Endodermal cell (in vitro differentiated cells): Measurements from ENCODE around the gene ILDR1. TPM values are rescaled to one million over a fixed set of nuclear protein-coding genes. Genes with fewer than 3 reads are reported as not detected.

Source experiments
- DNase-seq: peaks from one replicate; pipeline ENCODE4 v3.0.0-alpha.2; 2017
- H3K27ac ChIP-seq: 2 replicates; pipeline ENCODE4 v1.5.1; 2013; ENCODE audit warnings: mild to moderate bottlenecking, low read depth, low read length, moderate library complexity
- H3K27me3 ChIP-seq: 2 replicates; pipeline ENCODE4 v1.6.1; 2013; ENCODE audit warnings: mild to moderate bottlenecking, low read length, moderate library complexity; ENCODE audit not compliant: insufficient read depth, control insufficient read depth, poor library complexity, severe bottlenecking
- H3K36me3 ChIP-seq: 2 replicates; pipeline ENCODE4 v1.7.0; 2013; ENCODE audit warnings: mild to moderate bottlenecking, low read length, moderate library complexity; ENCODE audit not compliant: control insufficient read depth, insufficient read depth
- H3K4me1 ChIP-seq: one replicate; pipeline ENCODE4 v1.7.0; 2013; ENCODE audit warnings: low read length; ENCODE audit not compliant: control insufficient read depth, insufficient read depth
- H3K4me3 ChIP-seq: 2 replicates; pipeline ENCODE4 v1.5.1; 2013; ENCODE audit warnings: mild to moderate bottlenecking, low read length, moderate library complexity
- H3K9ac ChIP-seq: 2 replicates; pipeline ENCODE4 v1.6.1; 2013; ENCODE audit warnings: mild to moderate bottlenecking, low read length, moderate library complexity; ENCODE audit not compliant: poor library complexity, severe bottlenecking; ENCODE audit errors: extremely low read depth
- H3K9me3 ChIP-seq: 2 replicates; pipeline ENCODE4 v1.6.1; 2013; ENCODE audit warnings: mild to moderate bottlenecking, low read length, moderate library complexity; ENCODE audit not compliant: control insufficient read depth
- H3K27ac Mint-ChIP-seq: 2 replicates; pipeline ENCODE4 v1.8.0; 2020; ENCODE audit warnings: mixed read lengths
- H3K27me3 Mint-ChIP-seq: 2 replicates; pipeline ENCODE4 v1.8.0; 2021; ENCODE audit warnings: mild to moderate bottlenecking, mixed read lengths; ENCODE audit not compliant: insufficient read depth
- H3K36me3 Mint-ChIP-seq: 2 replicates; pipeline ENCODE4 v1.8.0; 2020; ENCODE audit warnings: low read depth, mixed read lengths
- H3K4me1 Mint-ChIP-seq: 2 replicates; pipeline ENCODE4 v1.8.0; 2020; ENCODE audit warnings: mixed read lengths
- H3K4me3 Mint-ChIP-seq: 2 replicates; pipeline ENCODE4 v1.8.0; 2020; ENCODE audit warnings: mild to moderate bottlenecking, moderate library complexity, mixed read lengths
- H3K9me3 Mint-ChIP-seq: 2 replicates; pipeline ENCODE4 v1.8.0; 2020; ENCODE audit warnings: mild to moderate bottlenecking, mixed read lengths
- WGBS, 2 experiments: methylation state at CpG; one replicate each; pipeline versions ENCODE4 v1.1.5 to v1.1.7; 2013; ENCODE audit warnings: missing lambda C conversion rate in 2 of 2, mixed read lengths in 1 of 2; ENCODE audit not compliant: insufficient coverage in 1 of 2, insufficient read length in 1 of 2; 5-methylcytosine and 5-hydroxymethylcytosine counted together
- total RNA-seq, 2 donors: library from RNA; stranded (reverse); fragmentation: NEBNext Ultra II Directional in 1 of 2; extraction: Animal tissue kit (Norgen Biotek cat#: 25700) in 1 of 2; gene quantifications; 2 replicates in 1 of 2; 3 replicates in 1 of 2; pipeline ENCODE4 v1.2.1, GENCODE V29; 2021
- TF ChIP-seq, protein P1 (sequence below): fragments of 200-600 bp; sonication (generic); conservative IDR thresholded peaks from 2 replicates; pipeline ENCODE4 v1.5.0; 2021; ENCODE audit warnings: antibody characterized with exemption, mild to moderate bottlenecking

ILDR1 gene
- total RNA-seq, 2 donors from 2014 or later = 2.0 to 3.6 TPM

DNA sequence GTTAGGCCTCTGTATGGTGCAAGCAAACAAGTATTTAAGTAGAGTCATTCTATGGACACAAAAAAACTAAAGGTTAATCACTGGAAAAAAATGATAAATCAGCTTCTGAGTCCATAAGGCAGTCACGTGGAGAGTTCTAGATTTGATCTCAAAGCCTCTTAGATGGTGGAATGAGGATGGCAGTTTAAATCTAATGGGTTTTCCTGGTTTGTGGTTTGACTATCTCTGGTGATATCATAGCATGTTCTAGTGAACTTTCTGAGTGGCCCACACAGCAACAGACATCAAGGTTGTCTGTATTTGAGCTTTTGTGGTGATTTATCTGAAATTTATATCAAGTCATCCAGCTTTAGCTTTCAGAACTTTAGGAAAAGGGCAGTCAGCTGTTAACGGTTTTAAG, 52.4 kb downstream of the ILDR1 start:
- Mint-ChIP-seq H3K4me3 (no peak overlapping the region), H3K36me3 (peaks cover 1% of the 10 kb centered on the region), H3K4me1 (peaks cover 3% of the 10 kb centered on the region), H3K9me3 (peaks cover 15% of the 10 kb centered on the region), H3K27ac (no peak overlapping the region), H3K27me3 (no peaks in the 10 kb centered on the region)
- WGBS, 2 experiments = 75 to 88% methylated on average over 1 to 2 of the region's 2 CpGs
- no peaks in the 10 kb centered on the region for H3K36me3 ChIP-seq
- peak overlapping the region; percentile 50 for H3K4me3 ChIP-seq
- no peaks in the 10 kb centered on the region for H3K27me3 ChIP-seq
- no peaks in the 10 kb centered on the region for H3K4me1 ChIP-seq
- peaks cover 20% of the 10 kb centered on the region for H3K9me3 ChIP-seq
- DNase-seq = no peak
- H3K27ac ChIP-seq = no peak overlapping the region
- TF ChIP-seq, protein P1, sequence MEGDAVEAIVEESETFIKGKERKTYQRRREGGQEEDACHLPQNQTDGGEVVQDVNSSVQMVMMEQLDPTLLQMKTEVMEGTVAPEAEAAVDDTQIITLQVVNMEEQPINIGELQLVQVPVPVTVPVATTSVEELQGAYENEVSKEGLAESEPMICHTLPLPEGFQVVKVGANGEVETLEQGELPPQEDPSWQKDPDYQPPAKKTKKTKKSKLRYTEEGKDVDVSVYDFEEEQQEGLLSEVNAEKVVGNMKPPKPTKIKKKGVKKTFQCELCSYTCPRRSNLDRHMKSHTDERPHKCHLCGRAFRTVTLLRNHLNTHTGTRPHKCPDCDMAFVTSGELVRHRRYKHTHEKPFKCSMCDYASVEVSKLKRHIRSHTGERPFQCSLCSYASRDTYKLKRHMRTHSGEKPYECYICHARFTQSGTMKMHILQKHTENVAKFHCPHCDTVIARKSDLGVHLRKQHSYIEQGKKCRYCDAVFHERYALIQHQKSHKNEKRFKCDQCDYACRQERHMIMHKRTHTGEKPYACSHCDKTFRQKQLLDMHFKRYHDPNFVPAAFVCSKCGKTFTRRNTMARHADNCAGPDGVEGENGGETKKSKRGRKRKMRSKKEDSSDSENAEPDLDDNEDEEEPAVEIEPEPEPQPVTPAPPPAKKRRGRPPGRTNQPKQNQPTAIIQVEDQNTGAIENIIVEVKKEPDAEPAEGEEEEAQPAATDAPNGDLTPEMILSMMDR = no peak
- H3K9ac ChIP-seq = no peak overlapping the region

DNA sequence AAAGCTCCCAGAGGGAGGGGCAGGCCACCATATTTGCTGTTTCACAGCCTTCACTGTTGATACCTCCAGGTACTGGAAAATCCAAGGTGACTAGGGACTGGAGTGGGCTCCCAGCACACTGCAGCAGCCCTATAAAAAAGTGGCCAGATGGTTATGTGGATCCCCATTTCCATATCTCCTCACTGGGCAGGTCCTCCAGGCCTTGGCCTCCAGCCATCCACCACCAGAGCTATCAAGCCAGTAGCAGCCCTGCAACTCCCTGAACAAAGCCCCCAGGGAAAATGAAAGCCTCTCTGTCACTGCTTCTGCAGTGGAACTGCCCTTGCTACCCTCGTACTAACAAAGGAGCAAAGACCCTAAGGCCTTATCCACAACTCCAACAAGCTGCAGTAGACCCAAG, 58.4 kb downstream of the ILDR1 start:
- no peaks in the 10 kb centered on the region for H3K27me3 ChIP-seq
- 85% methylated on average over 1 of the region's 1 CpG; no CpG with 5 or more reads in 1 of the 2 experiments for WGBS, 2 experiments
- Mint-ChIP-seq H3K36me3 (no peaks in the 10 kb centered on the region), H3K4me1 (no peaks in the 10 kb centered on the region), H3K27me3 (no peaks in the 10 kb centered on the region), H3K9me3 (no peaks in the 10 kb centered on the region), H3K4me3 (no peak overlapping the region), H3K27ac (no peak overlapping the region)
- TF ChIP-seq, protein P1 = no peak
- H3K4me3 ChIP-seq = no peak overlapping the region
- H3K36me3 ChIP-seq = no peaks in the 10 kb centered on the region
- no peaks in the 10 kb centered on the region for H3K4me1 ChIP-seq
- no peak overlapping the region for H3K9ac ChIP-seq
- no peak for DNase-seq
- H3K9me3 ChIP-seq = peaks cover 3% of the 10 kb centered on the region
- no peak overlapping the region for H3K27ac ChIP-seq

DNA sequence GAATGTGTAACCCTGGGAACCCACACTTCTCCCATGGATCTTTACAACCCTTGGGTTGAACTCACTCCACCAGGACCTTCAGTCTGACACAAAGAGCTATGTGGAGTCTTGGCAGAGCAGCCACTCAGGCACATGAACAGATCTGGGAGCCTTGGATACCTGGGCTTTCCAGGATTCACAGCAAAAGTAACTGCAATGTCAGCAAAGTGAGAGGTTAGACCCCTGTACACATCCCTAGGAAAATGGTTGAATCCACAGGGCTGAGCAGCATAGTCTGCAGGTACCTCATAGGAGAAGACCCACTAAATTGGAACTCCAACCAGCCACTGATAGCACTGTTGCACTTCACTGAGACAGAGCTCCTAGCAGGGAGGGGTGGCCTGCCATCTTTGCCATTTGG, 59.6 kb downstream of the ILDR1 start:
- Mint-ChIP-seq H3K9me3 (no peaks in the 10 kb centered on the region), H3K27ac (no peak overlapping the region), H3K36me3 (no peaks in the 10 kb centered on the region), H3K4me1 (no peaks in the 10 kb centered on the region), H3K4me3 (no peak overlapping the region), H3K27me3 (no peaks in the 10 kb centered on the region)
- Histone ChIP-seq H3K27ac (no peak overlapping the region), H3K9me3 (no peaks in the 10 kb centered on the region), H3K9ac (no peak overlapping the region), H3K4me3 (no peak overlapping the region), H3K36me3 (no peaks in the 10 kb centered on the region), H3K27me3 (no peaks in the 10 kb centered on the region), H3K4me1 (no peaks in the 10 kb centered on the region)
- DNase-seq = no peak
- TF ChIP-seq, protein P1 = no peak
